ENCODE results near the gene PHACTR1.

Gene PHACTR1

GRCh38 chr6:12951415-12951814 lies 234.8 kb downstream of the PHACTR1 start:
- DNase-seq (ENCODE audit: low spot score) = no peak

DNA sequence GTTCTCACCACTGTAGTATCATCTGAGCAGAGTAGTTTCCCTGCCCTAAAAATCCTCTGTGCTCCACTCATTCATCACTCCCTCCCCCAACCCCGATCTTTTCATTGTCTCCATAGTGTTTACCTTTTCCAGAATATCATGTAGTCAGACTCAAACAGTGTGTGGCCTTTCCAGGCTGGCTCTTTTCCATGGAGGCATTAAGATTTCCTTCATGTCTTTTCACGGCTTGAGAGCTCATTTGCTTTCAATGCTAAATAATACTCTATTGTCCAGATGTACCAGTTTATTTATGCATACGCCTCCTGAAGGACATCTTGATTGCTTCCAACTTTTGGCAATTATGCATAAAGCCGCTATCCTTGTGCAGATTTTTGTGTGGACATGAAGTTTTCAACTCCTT lies 235.8 kb downstream of the PHACTR1 start:
- no peak for DNase-seq (ENCODE audit: low spot score)

GRCh38 chr6:12955956-12956355 lies 239.4 kb downstream of the PHACTR1 start:
- DNase-seq (ENCODE audit: low spot score) = no peak

GRCh38 chr6:12956991-12957320 lies 240.4 kb downstream of the PHACTR1 start:
- no peak for DNase-seq (ENCODE audit: low spot score)

DNA sequence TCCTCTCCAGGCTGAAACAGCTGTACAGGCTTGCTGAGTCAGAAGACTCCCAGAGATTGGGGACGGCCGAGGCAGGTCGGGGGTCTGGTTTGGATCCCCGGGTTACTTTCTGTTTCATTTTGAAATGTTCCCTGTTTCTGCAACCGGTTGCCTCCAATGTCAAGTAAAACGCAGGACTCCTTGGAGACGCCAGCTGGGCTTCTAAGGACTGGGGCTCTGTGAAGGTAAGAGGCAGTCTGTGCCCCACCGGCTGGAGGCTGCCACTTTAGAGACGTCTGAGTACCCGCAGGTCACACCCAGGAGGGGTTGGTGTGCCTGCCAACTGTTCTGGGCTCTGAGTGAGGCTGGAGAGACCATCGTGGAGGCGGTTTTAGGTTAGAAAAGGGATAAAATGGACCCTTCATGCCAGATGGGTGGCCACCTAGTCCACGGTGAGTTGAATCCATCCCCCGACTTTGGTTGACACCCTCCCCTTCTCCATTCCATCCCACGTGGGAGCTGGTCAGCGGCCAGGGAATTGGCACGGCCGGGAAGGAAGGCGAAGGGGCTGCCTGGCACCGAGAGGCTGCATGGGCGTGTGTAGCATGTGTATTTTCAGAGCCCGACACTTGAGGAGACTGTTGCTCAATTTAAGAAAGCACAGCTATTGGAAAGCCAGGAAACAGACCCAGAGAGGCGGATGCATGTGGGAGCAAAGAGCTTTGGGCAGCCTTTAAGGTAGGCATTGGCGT lies 240.9 kb downstream of the PHACTR1 start:
- peak; percentile 66 for DNase-seq (ENCODE audit: low spot score)

DNA sequence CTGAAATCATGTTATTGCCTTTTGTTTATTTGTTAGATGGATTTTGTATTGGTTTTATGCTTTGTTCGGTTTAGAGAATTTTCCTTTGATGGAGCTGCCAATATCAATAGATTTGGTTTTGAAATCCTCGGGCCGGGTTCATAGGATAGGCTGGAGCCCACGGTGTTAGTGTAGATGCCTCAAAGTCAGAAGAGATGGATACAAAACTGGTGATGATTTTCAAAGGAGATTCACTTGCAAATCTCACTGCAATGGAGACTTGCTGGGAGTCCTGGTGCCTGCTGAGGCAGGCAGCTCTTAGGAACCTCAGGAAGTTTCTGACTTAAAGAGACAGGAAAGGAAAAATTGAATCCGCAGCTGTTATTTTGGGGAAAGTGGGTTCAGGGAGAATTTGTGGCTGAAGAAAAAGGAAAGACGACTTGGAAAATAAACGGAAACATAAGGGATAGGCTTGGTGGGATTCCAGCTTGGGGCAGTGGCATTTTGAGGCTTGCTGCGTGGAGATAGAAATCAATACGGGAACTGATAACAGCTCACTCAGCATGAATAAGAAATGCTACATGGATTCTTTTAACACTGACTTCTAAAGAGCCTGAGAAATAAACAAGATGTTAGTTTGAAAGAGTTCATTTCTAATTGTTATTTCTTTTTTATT lies 241.6 kb downstream of the PHACTR1 start:
- DNase-seq (ENCODE audit: low spot score) = peak; percentile 41

- DNase-seq (ENCODE audit: low spot score) = no peak
Observed at GRCh38 chr6:12961761-12962160, 245.2 kb downstream of the PHACTR1 start.

GRCh38 chr6:12962529-12962928 lies 246.0 kb downstream of the PHACTR1 start:
- no peak for DNase-seq (ENCODE audit: low spot score)

- DNase-seq (ENCODE audit: low spot score) = no peak
Observed at GRCh38 chr6:12962987-12963386, 246.4 kb downstream of the PHACTR1 start.

GRCh38 chr6:12963567-12963966 lies 247.0 kb downstream of the PHACTR1 start:
- DNase-seq (ENCODE audit: low spot score) = no peak

- DNase-seq (ENCODE audit: low spot score) = peak; percentile 40
Observed at GRCh38 chr6:12967686-12968085, 251.1 kb downstream of the PHACTR1 start.

DNA sequence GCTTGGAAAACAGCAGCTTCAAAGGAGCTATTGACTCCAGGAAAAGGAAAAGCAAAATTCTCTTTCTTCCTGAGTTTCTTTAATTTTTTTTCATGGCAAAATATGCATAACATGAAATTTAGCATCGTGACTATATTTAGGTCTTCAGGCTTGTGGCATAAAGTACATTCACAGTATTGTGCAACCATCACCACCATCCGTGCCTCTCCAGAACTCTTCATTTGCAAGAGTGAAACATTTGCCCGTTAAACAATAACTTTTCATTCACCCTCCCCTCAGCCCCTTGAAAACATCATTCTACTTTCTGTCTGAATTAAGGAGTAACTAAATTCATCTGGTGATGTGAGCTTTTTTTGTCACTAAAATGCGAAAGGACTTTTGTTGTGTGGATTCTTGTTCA lies 251.7 kb downstream of the PHACTR1 start:
- DNase-seq (ENCODE audit: low spot score) = no peak

DNA sequence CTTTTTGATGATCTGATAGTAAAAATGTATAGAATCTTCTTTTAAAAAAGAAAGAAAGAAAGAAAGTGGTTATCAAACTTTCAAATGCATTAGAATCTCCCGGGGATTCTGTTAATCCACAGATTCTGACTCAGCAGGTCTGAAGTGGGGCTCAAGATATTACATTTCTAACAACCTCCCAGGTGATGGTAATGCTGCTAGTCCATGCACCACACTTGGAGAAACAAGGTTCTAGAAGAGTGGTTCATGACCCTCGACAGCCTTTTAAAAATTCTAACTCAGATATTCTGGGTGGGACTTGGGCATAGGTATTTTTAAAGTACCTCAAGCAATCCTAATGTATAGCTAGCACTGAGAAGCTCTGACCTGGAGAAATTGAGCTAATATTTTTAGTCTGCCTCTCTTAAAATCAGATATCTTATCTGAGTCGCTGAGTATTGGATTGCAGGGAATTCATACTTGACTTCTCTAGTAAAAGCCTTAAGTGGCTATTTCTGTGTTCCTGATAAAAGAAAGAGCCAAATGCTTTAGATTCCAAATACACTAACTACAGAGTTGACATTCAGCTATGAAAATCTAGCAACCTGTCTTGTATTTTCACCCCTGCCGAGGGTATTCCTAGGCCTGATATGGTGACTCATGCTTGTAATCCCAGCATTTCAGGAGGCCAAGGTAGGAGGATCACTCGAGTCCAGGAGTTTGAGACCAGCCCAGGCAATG lies 252.4 kb downstream of the PHACTR1 start:
- DNase-seq (ENCODE audit: low spot score) = no peak

- no peak for DNase-seq (ENCODE audit: low spot score)
Observed at GRCh38 chr6:12969966-12970365, 253.4 kb downstream of the PHACTR1 start.

DNA sequence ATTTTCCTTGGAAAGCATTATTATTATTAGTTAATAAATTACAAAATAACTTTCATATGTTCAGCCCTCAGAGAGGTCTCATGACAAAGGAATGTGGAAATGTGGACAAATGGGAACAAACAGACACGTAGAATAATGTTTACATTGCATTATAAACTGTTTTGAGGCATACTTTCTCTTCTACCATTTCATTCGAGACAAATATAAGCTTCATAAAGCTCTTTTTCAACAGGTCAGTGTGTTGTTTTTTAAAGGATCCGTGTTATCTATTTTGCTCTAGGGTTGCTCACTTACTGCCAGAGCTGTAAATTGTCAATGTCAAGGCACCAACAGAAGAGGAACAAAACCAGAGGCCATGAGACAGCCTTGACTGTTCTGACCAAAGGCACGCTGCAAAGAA lies 256.8 kb downstream of the PHACTR1 start:
- DNase-seq (ENCODE audit: low spot score) = no peak

DNA sequence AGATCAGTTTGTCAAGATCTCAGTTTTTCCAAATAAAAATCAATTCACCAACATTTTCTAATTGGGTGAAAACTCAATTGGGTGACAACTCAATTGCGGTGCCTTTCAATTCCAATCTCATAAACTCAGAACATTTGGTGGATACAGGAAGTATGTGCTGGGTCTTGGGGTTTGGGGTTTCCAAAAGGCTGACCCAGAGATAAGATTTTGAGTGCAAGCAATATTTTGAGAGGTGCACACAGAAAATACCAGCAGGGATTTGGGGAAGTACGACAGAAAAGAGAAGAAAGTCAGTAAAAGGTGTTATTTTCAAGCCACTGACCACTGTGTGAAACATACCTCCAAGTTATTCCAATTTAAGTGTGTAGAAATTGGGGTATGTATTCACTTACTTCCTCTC lies 258.0 kb downstream of the PHACTR1 start:
- DNase-seq (ENCODE audit: low spot score) = no peak

GRCh38 chr6:12976366-12976765 lies 259.8 kb downstream of the PHACTR1 start:
- DNase-seq (ENCODE audit: low spot score) = no peak

GRCh38 chr6:12977206-12977605 lies 260.6 kb downstream of the PHACTR1 start:
- no peak for DNase-seq (ENCODE audit: low spot score)

GRCh38 chr6:12977806-12978205 lies 261.2 kb downstream of the PHACTR1 start:
- DNase-seq (ENCODE audit: low spot score) = no peak

- no peak for DNase-seq (ENCODE audit: low spot score)
Observed at GRCh38 chr6:12980741-12981140, 264.2 kb downstream of the PHACTR1 start.

- DNase-seq (ENCODE audit: low spot score) = no peak
Observed at GRCh38 chr6:12984776-12985175, 268.2 kb downstream of the PHACTR1 start.

DNA sequence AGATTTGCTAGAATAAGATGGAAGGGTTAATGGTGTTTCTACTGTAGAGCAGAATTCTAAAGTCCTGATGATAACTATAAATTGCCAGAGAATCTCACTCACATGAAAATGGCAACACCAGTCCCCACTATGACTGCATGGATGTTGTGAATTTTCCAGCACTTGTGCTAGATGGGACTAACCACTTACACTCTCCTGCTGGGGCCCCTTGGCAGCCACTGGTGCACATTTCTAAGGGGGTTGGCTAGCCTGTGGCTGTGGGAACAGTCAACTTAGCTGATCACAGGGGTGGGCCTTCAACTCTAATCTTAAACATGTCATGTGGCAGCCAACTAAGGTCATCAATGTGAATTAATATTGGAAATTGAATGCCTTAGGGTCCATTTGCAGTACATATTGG lies 271.2 kb downstream of the PHACTR1 start:
- no peak for DNase-seq (ENCODE audit: low spot score)

- DNase-seq (ENCODE audit: low spot score) = no peak
Observed at GRCh38 chr6:12990162-12990561, 273.6 kb downstream of the PHACTR1 start.

Data from AG20443 (cell line).